Measurements from ENCODE around the gene TENM4.

TENM4 gene

DNA sequence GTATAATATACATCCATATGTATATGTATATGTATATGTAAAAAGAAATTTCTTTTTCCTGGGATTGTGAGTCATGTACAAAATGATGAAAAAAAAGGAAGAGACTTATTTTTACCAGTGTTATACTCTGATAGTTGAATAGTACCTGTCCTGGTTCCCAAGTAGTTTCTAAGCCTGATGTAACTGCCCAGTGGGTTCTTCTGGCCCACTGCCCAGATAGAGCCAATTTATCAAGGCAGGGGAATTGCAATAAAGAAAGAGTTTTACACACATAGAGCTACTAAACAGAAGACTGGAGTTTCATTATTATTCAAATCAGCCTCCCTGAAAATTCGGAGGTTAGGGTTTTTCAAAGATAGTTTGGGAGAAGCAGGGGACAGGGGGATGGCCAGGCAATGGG, 837.0 kb downstream of the TENM4 start:
- DNase-seq = no peak

Data from NCI-H187 (cell line).